CD4-positive, alpha-beta T cell treated with Interferon gamma for 1 hour (primary cell): ENCODE data around the gene SLC39A11.

Source experiments
- DNase-seq: peaks from one replicate; pipeline ENCODE4 v3.0.0-alpha.2; 2020

The SLC39A11 gene

DNA sequence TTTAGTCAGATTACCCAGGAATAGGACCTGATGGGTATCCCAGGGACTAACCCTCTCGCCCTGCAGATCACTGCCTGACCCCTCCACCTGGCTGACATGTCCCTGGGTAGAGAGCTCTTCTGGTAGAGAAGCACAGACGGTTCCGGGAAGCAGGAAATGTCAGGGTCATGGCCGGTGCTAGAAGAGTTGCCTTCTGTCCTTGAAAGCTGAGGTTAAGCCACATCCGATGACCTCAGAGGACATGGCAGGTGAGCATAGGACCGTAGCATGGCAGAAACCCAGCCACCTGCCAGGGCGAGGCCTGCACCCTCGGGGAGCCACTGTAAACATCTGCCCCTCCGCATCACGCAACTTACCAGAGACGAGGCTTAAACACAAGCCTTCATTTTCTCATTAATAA lies 488.0 kb downstream of the SLC39A11 start:
- no peak for DNase-seq

DNA sequence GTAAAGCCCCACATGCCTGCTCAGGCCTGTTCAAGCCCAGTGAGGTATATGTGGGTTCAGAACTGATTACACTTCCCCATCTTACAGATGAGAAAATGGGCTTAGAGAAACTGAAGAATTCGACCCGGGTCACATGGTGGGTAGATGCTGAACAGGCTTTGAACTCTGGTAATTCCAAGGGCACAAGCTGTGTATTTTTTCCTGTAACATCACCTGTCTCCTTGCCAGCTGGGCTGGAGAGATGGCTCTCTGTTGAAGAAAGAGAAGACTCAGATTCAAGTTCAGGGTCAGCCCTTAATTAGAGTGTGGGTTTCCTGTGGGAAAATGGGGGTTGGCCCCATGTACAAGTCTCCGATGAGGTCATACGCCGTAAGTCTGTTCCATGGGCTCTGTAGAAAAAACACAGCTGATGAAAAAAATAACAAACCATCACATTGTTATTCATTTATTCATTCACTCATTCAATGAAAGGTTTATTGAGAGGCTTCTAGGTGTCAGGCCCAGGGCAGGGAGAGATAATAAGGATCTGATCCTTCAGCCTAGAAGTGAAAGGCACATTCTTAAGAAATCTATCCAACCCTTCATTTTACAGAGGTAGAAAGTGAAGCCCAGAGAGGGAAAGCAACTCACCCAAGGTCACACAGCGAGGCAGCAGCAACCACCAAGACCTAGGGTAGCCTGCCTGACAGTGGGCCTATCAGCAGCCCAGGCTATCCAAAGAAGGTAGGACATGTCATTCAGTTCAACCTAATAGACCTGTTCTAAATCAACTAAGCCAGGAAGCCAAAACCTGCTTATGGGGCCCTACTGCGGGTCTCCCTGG lies 488.9 kb downstream of the SLC39A11 start:
- no peak for DNase-seq

DNA sequence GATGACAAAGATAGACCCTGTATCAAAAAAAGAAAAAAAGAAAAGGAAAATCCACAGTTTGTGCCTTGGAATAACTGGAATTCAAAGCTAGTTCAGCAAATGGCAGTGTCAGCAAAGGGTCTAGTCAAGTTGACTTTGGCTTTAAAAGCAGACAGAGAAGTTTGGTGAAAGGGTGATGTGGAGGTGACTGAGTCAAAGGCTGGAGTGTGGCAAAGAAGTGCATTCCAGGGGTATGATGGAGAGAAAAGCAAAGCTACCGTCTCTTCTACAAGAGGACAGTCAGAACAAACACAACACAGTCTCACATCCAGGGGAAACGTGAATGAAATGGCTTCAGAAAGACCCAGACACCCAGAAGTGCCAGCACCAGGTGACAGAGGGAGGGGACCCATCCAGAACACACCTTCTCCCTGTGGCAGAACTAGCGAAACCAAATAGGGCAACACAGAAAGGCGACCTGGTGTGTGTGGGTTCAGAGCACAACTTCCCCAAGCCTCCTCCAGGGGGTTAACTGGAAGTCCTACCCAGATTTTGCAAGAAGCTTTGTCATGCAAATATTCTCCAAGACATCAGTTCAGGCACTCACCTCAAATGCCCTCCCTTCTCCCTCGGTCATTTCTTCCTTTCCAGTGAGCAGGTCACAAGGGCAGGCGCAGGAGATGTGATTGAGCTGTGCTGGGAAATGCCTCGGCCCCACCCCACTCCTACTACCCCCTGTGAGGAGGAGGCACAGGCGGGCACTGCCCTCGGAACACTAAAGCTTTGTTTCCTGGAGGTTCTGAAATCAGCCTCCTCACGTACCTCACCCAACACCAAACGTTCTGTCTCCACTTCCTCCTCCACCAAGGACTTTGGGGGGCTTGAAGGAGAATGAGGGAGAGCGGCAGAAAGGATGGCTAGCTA lies 489.7 kb downstream of the SLC39A11 start:
- no peak for DNase-seq

DNA sequence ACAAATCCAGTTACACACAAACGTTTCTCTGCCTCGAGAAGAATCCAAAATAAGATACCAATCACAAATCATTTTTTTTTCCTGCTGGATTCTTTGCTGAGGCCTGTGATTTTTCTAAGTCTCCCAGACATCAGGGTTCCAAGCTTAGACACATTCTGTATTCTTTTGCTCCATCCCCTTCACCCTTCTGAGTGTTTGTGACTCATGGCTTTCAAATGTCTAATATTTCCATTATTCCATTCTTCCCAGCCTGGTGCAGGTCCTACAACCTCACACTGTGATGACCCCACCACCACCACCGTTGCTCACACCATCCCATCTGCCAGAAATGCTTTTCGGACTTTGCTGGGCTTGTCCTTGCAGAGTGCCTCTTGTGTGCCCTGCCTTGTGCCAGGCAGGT lies 491.6 kb downstream of the SLC39A11 start:
- no peak for DNase-seq

DNA sequence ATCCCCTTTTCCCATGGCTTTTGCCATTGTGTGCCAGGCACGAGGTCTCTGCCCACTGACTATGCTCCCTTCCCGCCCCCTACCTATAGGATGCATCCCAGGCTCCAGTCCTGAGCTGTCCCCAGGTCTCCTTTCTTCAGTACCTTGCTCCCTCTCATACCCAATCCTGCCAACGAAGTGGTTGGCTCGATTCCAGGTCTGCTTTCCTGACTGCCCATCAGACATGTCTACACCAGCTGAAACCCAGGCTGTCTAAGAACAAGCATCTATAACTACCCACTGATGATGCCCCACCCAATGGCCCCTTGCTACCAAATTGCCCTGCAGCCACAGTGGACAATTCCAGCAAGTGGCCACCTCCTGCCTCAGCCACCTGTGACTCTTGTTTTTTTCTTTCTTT lies 492.6 kb downstream of the SLC39A11 start:
- DNase-seq, result no peak

DNA sequence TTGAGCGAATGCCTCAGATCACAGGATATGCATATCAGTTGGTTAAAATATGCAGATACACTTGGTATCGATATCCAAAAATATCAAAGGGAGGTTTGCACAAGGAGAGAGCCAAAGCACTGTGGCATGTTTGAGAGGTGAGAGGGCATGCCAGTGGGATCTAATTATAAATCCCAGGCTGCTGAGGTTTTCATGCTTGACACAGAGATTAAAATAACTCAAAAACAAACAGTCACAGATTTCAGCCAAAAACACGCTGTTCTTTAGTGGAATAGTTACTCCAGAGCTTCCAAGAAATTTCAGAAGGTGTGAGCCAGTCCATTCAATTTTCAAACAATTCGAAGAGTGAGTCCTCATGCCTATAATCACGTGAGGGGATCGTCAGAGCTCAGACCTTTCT lies 493.8 kb downstream of the SLC39A11 start:
- no peak for DNase-seq

DNA sequence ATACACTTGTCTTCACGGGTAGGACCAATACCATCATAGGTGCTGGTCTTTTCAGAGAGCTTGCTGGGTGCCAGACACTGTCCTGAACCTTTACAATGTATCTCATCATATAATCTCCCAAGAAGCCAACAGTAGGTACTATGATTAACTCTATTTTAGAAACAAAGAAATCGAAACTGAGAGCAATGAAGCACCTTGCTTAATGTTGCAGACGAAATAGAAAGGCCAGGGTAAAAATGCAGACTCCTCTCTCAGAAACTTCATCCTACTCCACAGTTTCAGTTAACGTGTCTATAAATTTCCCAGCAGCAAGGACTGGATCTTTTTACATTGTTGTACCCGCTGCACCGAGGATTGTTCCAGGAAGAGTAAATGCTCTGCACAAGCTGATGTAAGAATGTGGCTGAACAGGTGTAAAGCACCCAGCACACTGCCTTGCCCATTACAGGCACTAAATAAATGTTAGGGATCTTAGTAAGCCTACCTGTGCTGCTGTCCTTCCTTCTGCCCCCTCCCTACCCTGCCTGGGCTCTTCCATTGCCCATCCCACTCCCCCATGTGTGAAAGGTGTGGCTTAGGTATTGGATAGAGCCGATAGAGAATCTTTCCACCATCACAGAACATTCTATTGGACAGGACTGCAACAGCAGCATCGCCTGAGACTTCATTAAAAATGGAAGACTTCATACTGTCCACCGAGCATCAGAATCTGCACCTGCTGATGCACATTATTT lies 495.0 kb downstream of the SLC39A11 start:
- DNase-seq, result no peak
